Nephron progenitor cell (in vitro differentiated cells): ENCODE measurements around the gene ARID3C.

Source experiments
- DNase-seq: peaks from one replicate; pipeline ENCODE4 v3.0.0; 2021
- H3K27ac Mint-ChIP-seq: 2 replicates; pipeline ENCODE4 v1.8.0; 2021; ENCODE audit warnings: mild to moderate bottlenecking, moderate library complexity, mixed read lengths
- H3K27me3 Mint-ChIP-seq: 2 replicates; pipeline ENCODE4 v1.8.0; 2021; ENCODE audit warnings: mild to moderate bottlenecking, low read depth, mixed read lengths; ENCODE audit not compliant: poor library complexity
- H3K36me3 Mint-ChIP-seq: 2 replicates; pipeline ENCODE4 v1.8.0; 2021; ENCODE audit warnings: low read depth, mixed read lengths
- H3K4me1 Mint-ChIP-seq: 2 replicates; pipeline ENCODE4 v1.8.0; 2021; ENCODE audit warnings: mixed read lengths
- H3K4me3 Mint-ChIP-seq: 2 replicates; pipeline ENCODE4 v1.8.0; 2021; ENCODE audit warnings: mild to moderate bottlenecking, moderate library complexity, mixed read lengths
- H3K9me3 Mint-ChIP-seq: 2 replicates; pipeline ENCODE4 v1.8.0; 2021; ENCODE audit warnings: mild to moderate bottlenecking, moderate library complexity, mixed read lengths
- TF ChIP-seq, protein P1 (sequence below): fragments of 200-600 bp; sonication (generic); IDR thresholded peaks from 2 replicates; pipeline ENCODE4 v1.5.0; 2021; ENCODE audit warnings: antibody characterized with exemption

ARID3C gene

DNA sequence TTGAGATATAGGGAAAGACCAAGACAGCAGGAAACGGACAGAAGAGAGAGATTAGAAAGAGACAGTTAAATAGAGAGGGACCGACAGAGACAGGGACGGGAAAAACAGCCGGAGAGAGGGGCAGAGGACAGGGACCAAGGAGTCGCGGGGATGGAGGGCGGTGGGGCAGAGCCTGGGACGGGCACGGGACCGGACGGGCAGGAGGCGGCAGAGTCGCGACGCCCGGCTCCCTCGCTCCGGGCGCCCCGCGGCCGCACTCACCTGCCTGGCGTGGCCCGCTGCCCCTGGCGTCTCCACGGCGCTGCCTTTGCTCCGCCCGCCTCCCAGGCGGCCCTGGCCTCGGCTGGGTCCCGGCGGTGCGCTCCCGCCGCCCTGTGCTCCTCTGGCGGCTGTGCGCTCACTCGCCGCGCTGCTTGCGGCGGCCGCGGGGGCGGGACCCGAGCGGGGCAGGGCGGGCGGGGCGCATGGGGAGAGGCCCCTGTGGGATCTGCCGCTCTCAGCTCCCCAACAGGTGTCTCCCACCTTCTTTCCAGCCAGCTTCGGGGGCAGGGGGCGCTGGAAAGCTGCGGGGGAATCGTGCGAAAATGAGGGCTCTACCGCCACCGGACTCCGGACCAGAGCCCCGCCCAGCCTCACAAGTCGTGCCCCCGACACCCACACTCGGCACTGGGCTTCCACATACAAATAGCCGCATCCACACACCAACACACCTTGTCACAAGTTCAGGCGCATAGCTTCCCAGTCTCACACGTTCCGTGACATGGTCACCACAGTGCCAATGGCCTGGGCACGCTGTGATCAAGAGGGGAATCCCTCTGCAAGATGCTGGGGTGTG is at the start of gene ARID3C:
ARID3C (minus strand) TSS at position 411 of the 835 bp plus-strand sequence. CDS start 1,052 bp downstream, outside the sequence.
- peak within 1 kb of the TSS; percentile 86 for H3K4me3 Mint-ChIP-seq
- no peaks in the 10 kb centered on the region for H3K36me3 Mint-ChIP-seq
- peaks cover 34% of the 10 kb centered on the region for H3K4me1 Mint-ChIP-seq
- peak; percentile 73 for DNase-seq
- peaks cover 77% of the 10 kb centered on the region for H3K27me3 Mint-ChIP-seq
- TF ChIP-seq, protein P1, sequence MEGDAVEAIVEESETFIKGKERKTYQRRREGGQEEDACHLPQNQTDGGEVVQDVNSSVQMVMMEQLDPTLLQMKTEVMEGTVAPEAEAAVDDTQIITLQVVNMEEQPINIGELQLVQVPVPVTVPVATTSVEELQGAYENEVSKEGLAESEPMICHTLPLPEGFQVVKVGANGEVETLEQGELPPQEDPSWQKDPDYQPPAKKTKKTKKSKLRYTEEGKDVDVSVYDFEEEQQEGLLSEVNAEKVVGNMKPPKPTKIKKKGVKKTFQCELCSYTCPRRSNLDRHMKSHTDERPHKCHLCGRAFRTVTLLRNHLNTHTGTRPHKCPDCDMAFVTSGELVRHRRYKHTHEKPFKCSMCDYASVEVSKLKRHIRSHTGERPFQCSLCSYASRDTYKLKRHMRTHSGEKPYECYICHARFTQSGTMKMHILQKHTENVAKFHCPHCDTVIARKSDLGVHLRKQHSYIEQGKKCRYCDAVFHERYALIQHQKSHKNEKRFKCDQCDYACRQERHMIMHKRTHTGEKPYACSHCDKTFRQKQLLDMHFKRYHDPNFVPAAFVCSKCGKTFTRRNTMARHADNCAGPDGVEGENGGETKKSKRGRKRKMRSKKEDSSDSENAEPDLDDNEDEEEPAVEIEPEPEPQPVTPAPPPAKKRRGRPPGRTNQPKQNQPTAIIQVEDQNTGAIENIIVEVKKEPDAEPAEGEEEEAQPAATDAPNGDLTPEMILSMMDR, result no peak
- H3K9me3 Mint-ChIP-seq, result no peaks in the 10 kb centered on the region
- peak within 1 kb of the TSS; percentile 55 for H3K27ac Mint-ChIP-seq

- no peak overlapping the region for H3K27ac Mint-ChIP-seq
- DNase-seq, result no peak
- no peak overlapping the region for H3K4me3 Mint-ChIP-seq
- no peaks in the 10 kb centered on the region for H3K27me3 Mint-ChIP-seq
- peaks cover 23% of the 10 kb centered on the region for H3K36me3 Mint-ChIP-seq
- TF ChIP-seq, protein P1, result no peak
- peaks cover 11% of the 10 kb centered on the region for H3K4me1 Mint-ChIP-seq
- H3K9me3 Mint-ChIP-seq, result no peaks in the 10 kb centered on the region
Measured at GRCh38 chr9:34675869-34676268, 47.0 kb upstream of the ARID3C start.

DNA sequence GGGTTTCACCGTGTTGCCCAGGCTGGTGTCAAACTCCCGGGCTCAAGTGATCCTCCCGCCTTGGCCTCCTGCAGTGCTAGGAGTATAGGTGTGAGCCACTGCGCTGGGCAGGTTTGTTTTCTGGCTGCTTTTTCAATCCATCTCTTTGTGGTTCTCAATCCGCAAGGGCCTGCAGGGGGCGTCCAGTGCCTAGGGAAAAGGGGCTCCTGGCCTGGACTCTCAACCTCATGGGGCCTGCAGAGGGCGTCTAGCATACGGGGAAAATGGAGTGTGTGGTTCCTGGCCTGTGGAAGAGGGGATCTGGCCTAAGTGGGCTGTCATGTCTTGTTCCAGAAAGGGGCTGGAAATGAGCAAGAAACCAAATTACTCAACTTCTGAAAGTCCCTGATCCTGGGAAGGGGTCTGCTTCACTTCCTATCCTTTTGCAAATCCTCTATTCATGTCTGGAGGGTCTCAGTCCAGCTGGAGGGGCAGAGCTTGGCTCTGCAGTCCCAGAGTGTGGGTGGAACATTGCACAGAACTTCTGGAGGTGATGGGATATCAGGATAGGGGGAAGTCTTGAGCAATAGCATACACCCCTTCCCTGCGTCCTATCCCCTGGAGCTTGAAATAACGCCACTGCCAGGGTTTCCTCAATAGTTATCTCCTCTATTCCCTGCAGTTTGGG is 46.3 kb upstream of the ARID3C start:
- Mint-ChIP-seq H3K4me3 (no peak overlapping the region), H3K36me3 (peaks cover 27% of the 10 kb centered on the region), H3K4me1 (peaks cover 11% of the 10 kb centered on the region), H3K27me3 (no peaks in the 10 kb centered on the region), H3K9me3 (no peaks in the 10 kb centered on the region), H3K27ac (no peak overlapping the region)
- TF ChIP-seq, protein P1, result peak; percentile 76
- DNase-seq, result peak; percentile 84

GRCh38 chr9:34674440-34674839 is 45.6 kb upstream of the ARID3C start:
- no peak overlapping the region for H3K4me3 Mint-ChIP-seq
- no peak for DNase-seq
- H3K27ac Mint-ChIP-seq, result no peak overlapping the region
- H3K36me3 Mint-ChIP-seq, result peaks cover 32% of the 10 kb centered on the region
- peaks cover 4% of the 10 kb centered on the region for H3K9me3 Mint-ChIP-seq
- H3K4me1 Mint-ChIP-seq, result peaks cover 11% of the 10 kb centered on the region
- no peaks in the 10 kb centered on the region for H3K27me3 Mint-ChIP-seq
- TF ChIP-seq, protein P1, result no peak

- Mint-ChIP-seq H3K27ac (no peak overlapping the region), H3K27me3 (no peaks in the 10 kb centered on the region), H3K4me3 (no peak overlapping the region), H3K9me3 (peaks cover 9% of the 10 kb centered on the region), H3K4me1 (peaks cover 23% of the 10 kb centered on the region), H3K36me3 (peaks cover 42% of the 10 kb centered on the region)
- TF ChIP-seq, protein P1, result no peak
- no peak for DNase-seq
Measured at GRCh38 chr9:34671307-34671706, 42.4 kb upstream of the ARID3C start.
